Natural killer cell (primary cell): Measurements from ENCODE around the gene LMOD1. TPM values are rescaled to one million over a fixed set of nuclear protein-coding genes. Genes with fewer than 3 reads are reported as not detected.
"Not testable (repeated sequence)": the region's sequence is repeated elsewhere in the genome, so short reads cannot be mapped to it uniquely, and the experiment has no call there.

Experiments
- ATAC-seq, 3 donors: fragments of 150-1000 bp in 2 of 3; fragments of 200-7000 bp in 1 of 3; cut with Tn5 transposase; 1 replicate in 1 of 3; 2 replicates in 2 of 3; pipeline ENCODE4 v1.10.0; 2021; ENCODE audit warnings: mild to moderate bottlenecking in 2 of 3, moderate library complexity in 2 of 3
- DNase-seq, 2 donors: peaks; one replicate each; pipeline versions ENCODE4 v3.0.0 to v3.0.0-alpha.2; 2013 to 2021; ENCODE audit warnings: mixed read lengths in 1 of 2
- H3K27ac ChIP-seq: one replicate; pipeline ENCODE4 v1.5.1; 2013; ENCODE audit warnings: mild to moderate bottlenecking, low read length
- H3K27me3 ChIP-seq: one replicate; pipeline ENCODE4 v1.6.1; 2013; ENCODE audit warnings: low read length; ENCODE audit not compliant: control insufficient read depth, insufficient read depth
- H3K36me3 ChIP-seq: one replicate; pipeline ENCODE4 v1.6.1; 2013; ENCODE audit warnings: low read length; ENCODE audit not compliant: control insufficient read depth, insufficient read depth
- H3K4me1 ChIP-seq: one replicate; pipeline ENCODE4 v1.6.1; 2013; ENCODE audit warnings: low read length; ENCODE audit not compliant: control insufficient read depth, insufficient read depth
- H3K4me3 ChIP-seq: one replicate; pipeline ENCODE4 v1.5.1; 2013; ENCODE audit warnings: low read length
- H3K9me3 ChIP-seq: one replicate; pipeline ENCODE4 v1.6.1; 2013; ENCODE audit warnings: low read length; ENCODE audit not compliant: control insufficient read depth, insufficient read depth
- H3K27ac Mint-ChIP-seq, 2 donors: one replicate each; pipeline ENCODE4 v1.8.0; 2022; ENCODE audit warnings: mild to moderate bottlenecking in 2 of 2, mixed read lengths in 2 of 2, moderate library complexity in 1 of 2
- H3K27me3 Mint-ChIP-seq, 2 donors: one replicate each; pipeline ENCODE4 v1.8.0; 2022; ENCODE audit warnings: low read depth in 2 of 2, mixed read lengths in 2 of 2
- H3K36me3 Mint-ChIP-seq: one replicate; pipeline ENCODE4 v1.8.0; 2022; ENCODE audit warnings: mixed read lengths
- H3K4me1 Mint-ChIP-seq, 2 donors: one replicate each; pipeline ENCODE4 v1.8.0; 2022; ENCODE audit warnings: mixed read lengths in 2 of 2
- H3K4me3 Mint-ChIP-seq: one replicate; pipeline ENCODE4 v1.8.0; 2022; ENCODE audit warnings: mild to moderate bottlenecking, moderate library complexity, mixed read lengths
- H3K9me3 Mint-ChIP-seq, 2 donors: one replicate each; pipeline ENCODE4 v1.8.0; 2022; ENCODE audit warnings: mixed read lengths in 2 of 2
- WGBS: methylation state at CpG from one replicate; pipeline ENCODE4 v1.1.7; 2013; ENCODE audit warnings: missing lambda C conversion rate; ENCODE audit not compliant: insufficient coverage; 5-methylcytosine and 5-hydroxymethylcytosine counted together
- intact Hi-C: fragments of 100-400 bp; cut with micrococcal nuclease; formaldehyde crosslinking; loops from one replicate; pipeline ENCODE4 v1.14.2; 2022
- total RNA-seq, 4 donors: library from RNA; stranded (reverse); fragments of 120-200 nt in 1 of 4; gene quantifications; one replicate each; pipeline versions ENCODE4 v1.2.3 to v1.2.4, GENCODE V29; 2013 to 2022
- TF ChIP-seq, protein P1 (sequence below): fragments of 200-600 bp; IDR thresholded peaks from one replicate; pipeline ENCODE4 v1.8.0; 2022; ENCODE audit warnings: antibody characterized with exemption

Gene LMOD1
- total RNA-seq, 3 donors from 2014 or later (not counting 1 experiment from before 2014, with no cell fraction given): not detected

DNA sequence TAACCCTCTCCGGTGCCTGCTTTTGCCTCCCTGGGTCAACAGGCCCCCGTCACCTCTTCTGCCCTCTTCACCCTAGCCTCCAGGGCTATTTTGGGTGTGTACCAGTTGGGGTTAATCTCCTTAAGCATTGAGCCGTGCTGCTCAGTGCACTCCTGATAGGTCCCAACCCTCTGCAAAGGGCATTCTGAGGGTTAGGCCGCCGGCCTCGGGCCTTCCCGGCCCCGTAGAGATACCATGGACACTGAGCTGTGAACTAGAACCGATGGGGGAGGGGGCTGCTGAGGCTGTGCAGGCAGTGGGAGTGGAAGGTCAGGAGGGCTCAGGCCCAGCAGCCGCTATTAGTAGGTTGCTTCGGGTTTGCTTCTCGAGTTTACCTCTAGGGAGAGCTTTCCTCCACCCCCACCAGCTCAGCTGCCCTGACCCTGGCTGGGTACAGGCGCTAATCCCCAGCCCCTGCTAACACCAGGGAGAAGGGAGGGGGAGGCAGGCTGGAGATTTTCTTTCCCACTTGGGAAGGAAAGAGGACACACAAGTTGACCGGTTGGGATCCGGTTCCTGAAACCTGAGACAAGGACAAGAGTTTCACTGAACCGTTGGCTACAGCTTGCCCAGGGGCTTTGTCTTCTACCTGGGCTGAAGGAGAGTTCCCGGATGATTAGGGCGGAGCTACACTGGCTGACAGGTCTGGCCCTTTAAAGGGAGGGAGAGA lies 4.8 kb downstream of the LMOD1 start:
- H3K36me3 Mint-ChIP-seq: no peaks in the 10 kb centered on the region
- peaks cover 6% of the 10 kb centered on the region for H3K4me1 ChIP-seq
- no peak for DNase-seq
- no peaks in the 10 kb centered on the region for H3K9me3 Mint-ChIP-seq
- peaks cover 0 to 14% of the 10 kb centered on the region in 2 donors for H3K4me1 Mint-ChIP-seq
- ATAC-seq: no peak
- no peak overlapping the region for H3K27ac Mint-ChIP-seq
- H3K27ac ChIP-seq: no peak overlapping the region
- peaks cover 23 to 36% of the 10 kb centered on the region in 2 donors for H3K27me3 Mint-ChIP-seq
- intact Hi-C loops: no loop called here
- peaks cover 16% of the 10 kb centered on the region for H3K27me3 ChIP-seq
- H3K4me3 ChIP-seq: no peak overlapping the region
- no peaks in the 10 kb centered on the region for H3K36me3 ChIP-seq
- H3K9me3 ChIP-seq: no peaks in the 10 kb centered on the region
- TF ChIP-seq, protein P1, sequence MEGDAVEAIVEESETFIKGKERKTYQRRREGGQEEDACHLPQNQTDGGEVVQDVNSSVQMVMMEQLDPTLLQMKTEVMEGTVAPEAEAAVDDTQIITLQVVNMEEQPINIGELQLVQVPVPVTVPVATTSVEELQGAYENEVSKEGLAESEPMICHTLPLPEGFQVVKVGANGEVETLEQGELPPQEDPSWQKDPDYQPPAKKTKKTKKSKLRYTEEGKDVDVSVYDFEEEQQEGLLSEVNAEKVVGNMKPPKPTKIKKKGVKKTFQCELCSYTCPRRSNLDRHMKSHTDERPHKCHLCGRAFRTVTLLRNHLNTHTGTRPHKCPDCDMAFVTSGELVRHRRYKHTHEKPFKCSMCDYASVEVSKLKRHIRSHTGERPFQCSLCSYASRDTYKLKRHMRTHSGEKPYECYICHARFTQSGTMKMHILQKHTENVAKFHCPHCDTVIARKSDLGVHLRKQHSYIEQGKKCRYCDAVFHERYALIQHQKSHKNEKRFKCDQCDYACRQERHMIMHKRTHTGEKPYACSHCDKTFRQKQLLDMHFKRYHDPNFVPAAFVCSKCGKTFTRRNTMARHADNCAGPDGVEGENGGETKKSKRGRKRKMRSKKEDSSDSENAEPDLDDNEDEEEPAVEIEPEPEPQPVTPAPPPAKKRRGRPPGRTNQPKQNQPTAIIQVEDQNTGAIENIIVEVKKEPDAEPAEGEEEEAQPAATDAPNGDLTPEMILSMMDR: no peak
- 85% methylated on average over 16 of the region's 18 CpGs for WGBS
- no peak overlapping the region for H3K4me3 Mint-ChIP-seq

DNA sequence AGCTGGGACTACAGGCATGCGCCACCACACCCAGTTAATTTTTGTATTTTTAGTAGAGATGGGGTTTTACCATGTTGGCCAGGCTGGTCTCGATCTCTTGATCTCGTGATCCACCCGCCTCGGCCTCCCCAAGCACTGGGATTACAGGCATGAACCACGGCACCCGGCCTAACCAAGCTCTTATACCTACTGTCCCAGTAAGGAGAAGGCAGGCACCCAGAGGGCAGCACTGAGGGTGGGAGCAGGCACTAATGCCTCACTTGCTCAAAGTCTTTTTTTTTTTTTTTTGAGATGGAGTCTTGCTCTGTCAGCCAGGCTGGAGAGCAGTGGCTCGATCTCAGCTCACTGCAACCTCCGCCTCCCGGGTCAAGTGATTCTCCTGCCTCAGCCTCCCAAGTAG lies 6.0 kb downstream of the LMOD1 start:
- H3K4me3 ChIP-seq, ATAC-seq, H3K4me3 Mint-ChIP-seq, H3K36me3 Mint-ChIP-seq, H3K27ac ChIP-seq, H3K4me1 ChIP-seq, H3K9me3 Mint-ChIP-seq, intact Hi-C loops, H3K36me3 ChIP-seq, H3K9me3 ChIP-seq, H3K27me3 ChIP-seq, DNase-seq, H3K27ac Mint-ChIP-seq, H3K4me1 Mint-ChIP-seq: not testable (repeated sequence)
- H3K27me3 Mint-ChIP-seq: peaks cover 19 to 31% of the 10 kb centered on the region in 2 donors
- WGBS: 97% methylated on average over 9 of the region's 10 CpGs

DNA sequence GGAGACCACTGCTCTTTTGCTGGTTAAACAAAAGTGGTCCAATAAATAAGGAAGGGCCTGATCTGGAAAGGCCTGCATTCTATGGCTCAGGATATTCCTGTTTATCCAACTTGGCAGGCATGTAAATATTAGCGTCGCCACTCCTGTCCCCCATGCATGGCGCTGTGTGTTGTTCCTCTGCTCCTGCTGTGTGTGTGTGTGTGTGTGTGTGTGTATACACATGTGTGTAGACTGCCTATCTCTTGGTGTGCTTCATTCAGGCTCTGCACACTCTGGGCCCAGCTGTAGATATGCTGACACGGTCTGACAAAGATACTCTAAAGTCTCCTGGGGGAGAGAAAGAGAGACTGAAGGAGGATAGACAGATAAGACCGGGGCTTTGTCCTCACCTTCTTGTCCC lies 6.8 kb downstream of the LMOD1 start:
- no peaks in the 10 kb centered on the region for H3K9me3 ChIP-seq
- no peaks in the 10 kb centered on the region for H3K4me1 ChIP-seq
- Mint-ChIP-seq H3K27me3 (peaks cover 17 to 31% of the 10 kb centered on the region in 2 donors), H3K4me3 (no peak overlapping the region), H3K9me3 (no peaks in the 10 kb centered on the region), H3K27ac (no peak overlapping the region), H3K36me3 (no peaks in the 10 kb centered on the region), H3K4me1 (no peaks in the 10 kb centered on the region)
- 90% methylated on average over 5 of the region's 5 CpGs for WGBS
- ATAC-seq (no peak), DNase-seq (no peak)
- TF ChIP-seq, protein P1: no peak
- H3K27me3 ChIP-seq: peaks cover 5% of the 10 kb centered on the region
- no peak overlapping the region for H3K27ac ChIP-seq
- intact Hi-C loops: no loop called here
- no peaks in the 10 kb centered on the region for H3K36me3 ChIP-seq
- no peak overlapping the region for H3K4me3 ChIP-seq

DNA sequence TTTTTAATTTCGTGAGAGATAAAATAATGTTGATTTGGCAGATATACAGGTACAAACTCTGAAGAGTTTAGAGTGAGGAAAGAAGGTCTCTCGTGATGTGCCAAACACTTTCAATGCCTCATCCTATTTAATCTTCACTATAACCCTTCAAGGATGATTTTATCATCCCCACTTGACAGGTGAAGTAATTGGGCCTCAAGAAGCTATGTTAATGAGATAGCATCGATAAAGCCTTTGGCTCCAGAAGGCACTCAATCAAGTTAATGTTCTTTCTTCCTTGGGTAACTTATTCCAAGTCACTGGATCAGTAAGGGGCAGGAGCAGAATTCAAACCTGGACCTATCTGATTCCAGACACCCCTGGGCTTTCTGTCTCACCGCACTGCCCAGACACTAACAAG lies 7.2 kb downstream of the LMOD1 start:
- Mint-ChIP-seq H3K36me3 (no peaks in the 10 kb centered on the region), H3K27ac (no peak overlapping the region), H3K4me1 (no peaks in the 10 kb centered on the region), H3K27me3 (peaks cover 21 to 35% of the 10 kb centered on the region in 2 donors), H3K4me3 (no peak overlapping the region), H3K9me3 (no peaks in the 10 kb centered on the region)
- DNase-seq: no peak
- intact Hi-C loops: no loop called here
- ATAC-seq: no peak
- no peak overlapping the region for H3K4me3 ChIP-seq
- H3K27me3 ChIP-seq: peaks cover 5% of the 10 kb centered on the region
- no peak overlapping the region for H3K27ac ChIP-seq
- H3K36me3 ChIP-seq: no peaks in the 10 kb centered on the region
- no peaks in the 10 kb centered on the region for H3K9me3 ChIP-seq
- WGBS: 86% methylated on average over 2 of the region's 4 CpGs
- no peaks in the 10 kb centered on the region for H3K4me1 ChIP-seq
- TF ChIP-seq, protein P1: no peak
